Activated CD4-positive, alpha-beta T cell treated with anti-CD3 and anti-CD28 coated beads for 24 hours (primary cell): ENCODE measurements around the gene ZBTB46.
"Not testable (repeated sequence)": the region's sequence is repeated elsewhere in the genome, so short reads cannot be mapped to it uniquely, and the experiment has no call there.

Experiments
- DNase-seq, 2 donors: peaks; one replicate each; pipeline ENCODE4 v3.0.0-alpha.2; 2020; ENCODE audit warnings: low read depth in 2 of 2

Gene ZBTB46

GRCh38 chr20:63789836-63790571, 41.1 kb downstream of the ZBTB46 start:
- DNase-seq = no peak

DNA sequence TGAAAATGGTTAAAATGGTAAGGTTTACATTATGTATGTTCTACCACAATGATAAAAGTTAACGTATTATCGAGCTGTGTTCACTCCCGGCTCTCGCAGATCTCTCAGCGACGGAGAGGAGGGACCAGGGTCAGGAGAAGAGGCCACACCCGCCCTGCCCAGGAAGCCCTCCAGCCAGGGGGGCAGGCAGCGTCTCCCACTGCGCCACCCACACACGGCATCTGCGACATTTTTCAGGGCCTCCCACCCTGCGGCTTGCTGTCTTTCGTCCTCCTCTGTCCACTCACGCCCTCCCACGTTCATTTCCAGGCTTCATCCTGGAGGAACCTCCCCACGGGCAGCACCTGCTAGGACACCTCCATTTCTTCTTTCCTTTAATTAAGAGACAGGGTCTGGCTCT, 43.3 kb downstream of the ZBTB46 start:
- no peak for DNase-seq

DNA sequence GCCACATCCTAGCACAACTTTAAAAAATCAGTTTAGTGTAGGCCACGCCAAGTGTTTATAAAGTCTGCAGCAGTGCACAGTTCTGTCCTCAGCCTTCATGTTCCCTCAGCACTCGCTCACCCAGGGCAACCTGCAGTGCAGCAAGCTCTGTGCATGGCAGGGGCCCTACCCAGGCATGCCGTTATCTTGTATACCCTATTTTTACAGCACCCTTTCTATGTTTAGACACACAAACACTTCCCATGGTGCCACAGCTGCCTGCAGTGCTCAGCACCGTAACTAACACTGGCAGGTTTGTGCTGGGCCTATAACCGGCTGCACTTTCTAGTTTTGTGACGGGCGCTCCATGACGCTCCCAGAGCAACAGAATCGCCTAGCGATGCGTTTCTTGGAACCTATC, 43.8 kb downstream of the ZBTB46 start:
- no peak for DNase-seq

- DNase-seq = no peak
Measured at GRCh38 chr20:63785691-63786131, 45.4 kb downstream of the ZBTB46 start.

DNA sequence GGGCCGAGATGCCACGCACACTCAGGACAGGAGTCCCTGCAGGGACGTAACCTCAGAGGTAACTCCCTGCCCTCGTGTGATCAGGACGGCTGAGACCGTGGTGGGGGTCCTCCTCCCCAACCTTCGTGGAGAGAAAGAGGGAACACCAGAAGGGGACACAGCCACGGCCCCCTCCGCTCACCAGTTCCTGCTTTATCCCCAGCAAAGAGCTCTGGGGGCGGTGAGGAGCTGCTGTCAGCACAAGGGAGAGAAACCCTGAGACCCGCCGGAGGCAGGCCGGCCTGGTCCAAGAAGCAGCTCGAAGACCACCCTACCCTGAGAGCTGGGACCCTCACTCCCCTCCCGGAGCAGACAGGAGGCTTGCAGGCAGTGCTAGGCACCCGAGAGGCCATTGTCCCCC, 47.1 kb downstream of the ZBTB46 start:
- DNase-seq = no peak

DNA sequence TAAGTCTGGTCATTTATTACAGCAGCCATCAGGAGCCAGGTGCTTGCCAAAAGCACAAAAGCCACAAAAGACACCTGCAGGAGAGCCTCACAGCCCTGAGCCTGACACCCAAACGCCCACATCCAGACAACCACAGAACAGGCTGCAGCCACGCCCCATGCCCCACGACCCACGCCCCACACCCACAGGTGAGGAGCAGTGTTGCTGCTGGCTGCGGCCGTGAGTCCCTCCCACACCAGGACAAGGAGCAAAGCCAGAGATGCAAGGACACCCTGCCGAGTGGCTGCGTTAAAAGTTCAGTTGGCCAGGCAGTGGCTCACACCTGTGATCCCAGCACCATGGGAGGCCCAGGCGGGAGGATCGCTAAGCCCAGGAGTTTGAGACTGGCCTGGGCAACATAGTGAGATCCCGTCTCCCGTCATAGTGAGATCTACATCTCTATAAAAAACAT, 48.5 kb downstream of the ZBTB46 start:
- no peak for DNase-seq

- DNase-seq = peak in 1 of 2 donors; percentile 32
Measured at GRCh38 chr20:63782051-63782471, 49.0 kb downstream of the ZBTB46 start.

DNA sequence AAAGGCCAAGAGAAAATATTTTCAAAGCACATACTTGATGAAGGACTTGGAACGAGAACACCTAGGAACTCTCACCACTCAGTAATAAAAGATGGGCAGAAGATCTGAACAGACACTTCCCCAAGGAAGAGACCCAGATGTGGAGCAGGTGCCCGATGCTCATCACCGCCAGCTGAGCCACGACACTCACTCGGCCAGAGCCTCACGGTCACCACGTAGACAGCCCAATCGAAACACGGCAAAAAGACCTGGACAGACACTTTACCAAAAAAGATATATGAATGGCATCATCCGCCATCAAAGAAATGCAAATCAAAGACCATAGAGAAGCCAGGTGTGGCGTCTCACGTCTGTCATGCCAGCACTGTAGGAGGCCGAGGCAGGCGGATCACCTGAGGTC, 49.9 kb downstream of the ZBTB46 start:
- no peak for DNase-seq

DNA sequence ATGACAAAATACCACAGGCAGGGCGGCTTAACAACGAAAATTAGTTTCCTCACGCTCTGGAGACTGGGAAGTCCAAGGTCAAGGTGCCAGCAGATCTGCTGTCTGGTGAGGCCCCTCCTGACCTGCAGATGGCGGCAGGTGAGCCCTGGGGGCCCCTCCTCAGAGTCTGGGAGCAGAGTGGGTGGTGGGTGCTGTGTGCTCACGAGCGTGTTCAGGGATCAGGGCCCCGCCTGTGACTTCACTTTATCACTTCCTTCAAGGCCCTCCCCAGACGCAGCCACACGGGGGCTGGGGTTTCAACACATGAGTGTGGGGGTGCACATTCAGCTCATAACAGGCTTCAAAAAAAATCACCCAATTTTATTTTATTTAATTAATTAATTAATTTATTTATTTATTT, 52.2 kb downstream of the ZBTB46 start:
- DNase-seq = no peak

DNA sequence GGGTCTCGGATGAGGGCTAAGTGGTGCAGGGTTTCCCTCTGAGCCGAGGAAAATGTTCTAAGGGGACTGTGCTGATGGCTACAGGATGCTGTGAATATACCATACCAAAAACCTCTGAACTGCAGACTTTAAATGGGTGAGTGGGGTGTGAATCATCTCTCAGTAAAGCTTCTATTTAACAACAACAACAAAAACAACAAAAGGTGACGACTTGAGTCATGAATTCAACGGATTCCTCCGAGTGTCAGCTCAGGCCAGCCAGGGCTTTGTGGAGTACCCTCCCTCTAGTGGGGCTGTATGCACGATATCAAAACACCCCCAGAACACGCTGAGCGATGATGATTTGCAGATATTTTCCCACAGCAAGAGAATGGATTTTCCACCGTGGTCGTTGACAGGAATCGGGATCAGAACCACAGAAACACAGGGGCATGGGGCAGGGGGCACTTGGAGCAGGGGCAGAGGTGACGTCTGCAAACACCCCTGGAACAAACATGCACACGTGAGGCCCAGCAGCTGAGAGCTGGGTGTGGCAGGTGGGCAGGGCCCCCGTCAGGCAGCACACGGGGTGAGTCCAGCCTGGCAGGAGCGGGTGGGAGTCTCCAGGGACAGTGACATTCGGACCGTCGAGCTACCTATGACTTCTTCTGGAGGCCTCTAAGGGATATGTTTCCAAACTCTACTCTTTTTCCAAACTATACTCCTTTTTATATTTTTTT, 52.9 kb downstream of the ZBTB46 start:
- DNase-seq = no peak

GRCh38 chr20:63777614-63778013, 53.5 kb downstream of the ZBTB46 start:
- no peak for DNase-seq

- DNase-seq = not testable (repeated sequence)
Measured at GRCh38 chr20:63776875-63777274, 54.2 kb downstream of the ZBTB46 start.

DNA sequence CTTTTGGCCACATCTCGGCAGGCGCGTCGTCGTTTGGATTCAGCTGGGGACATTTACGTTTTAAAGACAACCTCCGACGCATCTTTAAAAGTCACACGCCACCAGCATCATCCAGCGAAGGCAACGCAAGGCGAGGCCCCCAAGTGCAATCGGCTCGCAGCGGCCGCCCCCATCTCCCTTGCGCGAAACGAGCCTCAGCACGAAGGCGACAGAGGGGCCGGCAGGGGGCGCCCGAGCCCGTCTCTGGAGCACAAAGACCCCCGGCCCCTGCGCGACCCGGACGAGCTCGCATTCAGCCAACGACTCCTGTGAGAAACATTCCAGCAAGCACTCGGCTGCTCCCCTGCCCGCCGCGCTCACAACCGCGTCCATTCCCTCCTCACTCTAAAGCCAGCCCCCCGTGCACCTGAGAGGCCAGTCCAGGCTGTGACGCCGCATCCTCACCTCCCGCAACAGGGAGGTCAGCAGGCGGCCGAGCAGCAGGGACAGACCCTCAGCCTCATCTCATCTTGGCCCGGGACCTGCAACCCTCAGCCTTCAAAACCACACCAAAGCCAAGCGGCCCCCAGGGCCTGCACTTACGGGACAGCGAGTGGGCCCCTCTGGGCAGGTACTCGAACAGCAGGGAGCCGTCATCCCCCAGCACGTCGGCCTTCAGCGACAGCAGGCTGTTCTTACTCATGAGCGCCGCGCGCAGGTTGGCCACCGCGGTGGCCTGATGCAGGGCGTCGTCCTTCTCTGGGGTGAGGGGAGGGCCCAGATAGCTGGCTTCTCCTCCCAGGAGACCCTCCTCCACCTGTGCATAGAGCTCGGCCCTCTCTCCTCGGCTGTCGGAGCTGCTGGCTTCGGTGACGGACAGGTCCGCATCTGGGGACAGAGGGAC, 55.7 kb downstream of the ZBTB46 start:
- peak in 1 of 2 donors; percentile 19 for DNase-seq

- no peak for DNase-seq
Measured at GRCh38 chr20:63774306-63774705, 56.8 kb downstream of the ZBTB46 start.

DNA sequence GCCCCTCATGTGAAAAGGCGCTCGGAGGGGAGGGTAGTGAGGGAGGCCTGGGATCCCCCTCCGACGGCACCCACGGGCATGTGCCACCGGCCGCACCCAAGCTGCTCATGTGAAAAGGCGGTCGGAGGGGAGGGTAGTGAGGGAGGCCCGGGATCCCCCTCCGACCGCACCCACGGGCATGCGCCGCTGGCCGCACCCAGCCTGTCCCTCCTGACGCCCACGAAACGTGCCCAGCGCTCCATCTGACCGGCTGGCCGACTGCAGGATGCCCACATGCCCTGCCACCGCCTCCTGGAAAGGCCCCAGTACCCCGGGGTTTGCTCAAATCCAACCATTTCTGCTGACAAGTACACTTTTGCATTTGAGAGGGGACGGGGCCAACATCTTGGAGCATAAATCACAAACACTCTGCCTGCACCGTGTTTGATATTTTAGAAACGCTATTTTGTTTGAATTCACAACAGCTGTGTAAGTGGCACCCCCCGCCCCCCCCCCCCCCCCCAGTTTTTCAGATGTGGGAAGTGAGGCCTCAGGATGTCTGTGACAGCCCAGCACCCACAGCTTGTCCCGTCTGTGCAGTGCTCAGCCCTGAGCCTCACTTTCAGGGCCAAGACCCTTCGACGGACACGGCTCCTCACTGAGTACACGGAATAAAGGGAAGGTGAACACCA, 57.4 kb downstream of the ZBTB46 start:
- DNase-seq = no peak

GRCh38 chr20:63772781-63773518, 58.1 kb downstream of the ZBTB46 start:
- no peak for DNase-seq

GRCh38 chr20:63771046-63771707, 59.9 kb downstream of the ZBTB46 start:
- no peak for DNase-seq

DNA sequence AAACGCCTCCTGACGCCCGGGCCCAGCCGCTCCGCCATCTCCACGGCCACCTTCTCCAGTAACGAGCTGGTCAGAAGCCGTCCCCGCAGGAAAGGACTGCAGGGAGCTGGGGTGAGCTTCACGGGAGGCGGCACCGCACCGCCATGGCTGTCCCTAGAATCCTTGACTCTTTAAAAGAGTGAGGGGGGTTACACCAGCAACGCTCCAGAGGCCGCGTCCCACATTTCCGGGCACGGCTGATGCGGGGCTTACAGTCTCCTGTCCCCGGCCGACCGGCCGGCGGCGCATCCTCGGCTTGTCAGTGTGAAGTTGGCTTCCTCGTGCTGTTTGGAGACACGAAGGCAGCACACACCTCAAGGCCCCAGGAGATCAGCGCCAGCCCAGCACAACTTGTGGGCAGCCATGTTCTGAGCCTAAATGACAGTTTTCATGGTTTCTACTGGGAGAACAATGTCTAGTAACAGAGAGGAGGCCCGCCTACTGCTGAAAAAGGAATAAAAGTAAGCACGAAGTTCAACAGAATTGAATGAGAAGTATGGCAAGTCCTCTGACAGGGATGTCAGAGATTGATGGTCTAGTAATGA, 61.1 kb downstream of the ZBTB46 start:
- DNase-seq = no peak

GRCh38 chr20:63768591-63769515, 62.2 kb downstream of the ZBTB46 start:
- DNase-seq = no peak
